Lower leg skin (tissue), 4 donors: Measurements from ENCODE around the gene CEP350. TPM values are rescaled to one million over a fixed set of nuclear protein-coding genes. Genes with fewer than 3 reads are reported as not detected.

Experiments
- DNase-seq, 2 donors: peaks; one replicate each; pipeline ENCODE4 v3.0.0-alpha.2; 2019; ENCODE audit warnings: low spot score in 2 of 2
- H3K4me3 ChIP-seq: fragments of 200-600 bp; sonication (generic); 2 replicates; pipeline ENCODE4 v1.5.1; 2017; ENCODE audit warnings: mild to moderate bottlenecking, low read depth; ENCODE audit not compliant: poor library complexity, severe bottlenecking
- CTCF ChIP-seq, 3 donors: fragments of 450-650 bp; IDR thresholded peaks; one replicate each; pipeline ENCODE4 v1.5.1; 2016; ENCODE audit warnings: antibody characterized with exemption in 3 of 3, mild to moderate bottlenecking in 3 of 3, moderate library complexity in 2 of 3
- POLR2A ChIP-seq, 2 donors: fragments of 450-650 bp; IDR thresholded peaks; one replicate each; pipeline ENCODE4 v1.6.1; 2016 to 2017; ENCODE audit warnings: antibody characterized with exemption in 2 of 2, mild to moderate bottlenecking in 1 of 2, moderate library complexity in 1 of 2
- WGBS, 2 donors: methylation state at CpG; one replicate each; pipeline ENCODE4 v1.1.5; 2018; 5-methylcytosine and 5-hydroxymethylcytosine counted together
- intact Hi-C: fragments of 100-400 bp; cut with DNase I; formaldehyde crosslinking; loops from one replicate; pipeline ENCODE4 v1.15.0; 2023; ENCODE audit warnings: low total_unique reads
- total RNA-seq, 4 donors: library from RNA; depleted of rRNA; stranded (reverse); fragments of >200 nt; gene quantifications; one replicate each; pipeline ENCODE4 v1.1.0, GENCODE V29; 2016

The CEP350 gene
- total RNA-seq, 4 donors from 2014 or later = 55.8 to 85.6 (median 59.9) TPM

- TF ChIP-seq POLR2A (IDR thresholded peaks at IDR 0.05) (no peak), CTCF (IDR thresholded peaks at IDR 0.05) (no peak)
- intact Hi-C loops = no loop called here
- DNase-seq = no peak
- WGBS, 2 donors = 84 to 91% methylated on average over 2 of the region's 2 CpGs
- H3K4me3 ChIP-seq = no peak overlapping the region
Measured at GRCh38 chr1:180081474-180081873, 126.9 kb downstream of the CEP350 start.

GRCh38 chr1:180083164-180083563, 128.6 kb downstream of the CEP350 start:
- H3K4me3 ChIP-seq = no peak overlapping the region
- intact Hi-C loops = no loop called here
- no peak for TF ChIP-seq POLR2A (IDR thresholded peaks at IDR 0.05)
- 79 to 85% methylated on average over 1 of the region's 1 CpG for WGBS, 2 donors
- DNase-seq = no peak

- no peak overlapping the region for H3K4me3 ChIP-seq
- DNase-seq = no peak
- intact Hi-C loops = no loop called here
- TF ChIP-seq POLR2A (IDR thresholded peaks at IDR 0.05) (no peak), CTCF (IDR thresholded peaks at IDR 0.05) (no peak)
- WGBS, 2 donors = 95 to 100% methylated on average over 1 of the region's 1 CpG
Measured at GRCh38 chr1:180084867-180085266, 130.3 kb downstream of the CEP350 start.

GRCh38 chr1:180085331-180085730, 130.7 kb downstream of the CEP350 start:
- WGBS, 2 donors = 89 to 94% methylated on average over 2 of the region's 2 CpGs
- TF ChIP-seq CTCF (IDR thresholded peaks at IDR 0.05) (no peak), POLR2A (IDR thresholded peaks at IDR 0.05) (no peak)
- no peak overlapping the region for H3K4me3 ChIP-seq
- DNase-seq = no peak
- intact Hi-C loops = no loop called here

- DNase-seq = no peak
- no peak for TF ChIP-seq CTCF (IDR thresholded peaks at IDR 0.05)
- TF ChIP-seq POLR2A (IDR thresholded peaks at IDR 0.05) = no peak
- intact Hi-C loops = no loop called here
- WGBS, 2 donors = 94 to 96% methylated on average over 4 of the region's 4 CpGs
- no peak overlapping the region for H3K4me3 ChIP-seq
Measured at GRCh38 chr1:180092931-180093650, 138.5 kb downstream of the CEP350 start.

GRCh38 chr1:180094705-180095295, 140.2 kb downstream of the CEP350 start:
- TF ChIP-seq CTCF (IDR thresholded peaks at IDR 0.05) (no peak), POLR2A (IDR thresholded peaks at IDR 0.05) (no peak)
- WGBS, 2 donors = 96 to 97% methylated on average over 3 of the region's 3 CpGs
- intact Hi-C loops = no loop called here
- DNase-seq = no peak
- no peak overlapping the region for H3K4me3 ChIP-seq
